Smooth muscle cell (in vitro differentiated cells): ENCODE data around the gene SNAP47. TPM values are rescaled to one million over a fixed set of nuclear protein-coding genes. Genes with fewer than 3 reads are reported as not detected.

ENCODE experiments used
- DNase-seq: peaks from one replicate; lab custom pipeline; 2025; ENCODE audit not compliant: unreplicated experiment; lab: John Stamatoyannopoulos, UW
- H2AFZ ChIP-seq: fragments of 200-600 bp; sonication (generic); 2 replicates; pipeline ENCODE4 v1.6.0; 2016; ENCODE audit warnings: antibody characterized with exemption, low read depth, mild to moderate bottlenecking
- H3F3A ChIP-seq: fragments of 200-600 bp; sonication (generic); 2 replicates; pipeline ENCODE4 v1.6.0; 2017; ENCODE audit warnings: antibody characterized with exemption, low read depth
- H3K27ac ChIP-seq: fragments of 200-600 bp; sonication (generic); 2 replicates; pipeline ENCODE4 v1.5.1; 2016; ENCODE audit warnings: low read depth, mild to moderate bottlenecking
- H3K27me3 ChIP-seq: fragments of 200-600 bp; sonication (generic); 2 replicates; pipeline ENCODE4 v1.6.1; 2016; ENCODE audit warnings: low read depth, mild to moderate bottlenecking
- H3K36me3 ChIP-seq: fragments of 200-600 bp; sonication (generic); 2 replicates; pipeline ENCODE4 v1.5.1; 2016; ENCODE audit warnings: low read depth
- H3K4me1 ChIP-seq: fragments of 200-600 bp; sonication (generic); 2 replicates; pipeline ENCODE4 v1.5.1; 2016; ENCODE audit warnings: low read depth
- H3K4me2 ChIP-seq: fragments of 200-600 bp; sonication (generic); 2 replicates; pipeline ENCODE4 v1.6.0; 2016; ENCODE audit warnings: mild to moderate bottlenecking
- H3K4me3 ChIP-seq: fragments of 200-600 bp; sonication (generic); 2 replicates; pipeline ENCODE4 v1.5.1; 2016; ENCODE audit warnings: mild to moderate bottlenecking
- H3K79me2 ChIP-seq: fragments of 200-600 bp; sonication (generic); 2 replicates; pipeline ENCODE4 v1.6.0; 2016; ENCODE audit warnings: low read depth, mild to moderate bottlenecking
- H3K9ac ChIP-seq: fragments of 200-600 bp; sonication (generic); 2 replicates; pipeline ENCODE4 v1.6.0; 2016; ENCODE audit warnings: low read depth
- H3K9me3 ChIP-seq: fragments of 200-600 bp; sonication (generic); replicated peaks from 2 replicates; pipeline ENCODE4 v1.5.1; 2016; ENCODE audit warnings: low read depth
- H4K20me1 ChIP-seq: fragments of 200-600 bp; sonication (generic); 2 replicates; pipeline ENCODE4 v1.6.0; 2016; ENCODE audit warnings: low read depth
- CTCF ChIP-seq: fragments of 200-600 bp; sonication (generic); IDR thresholded peaks from 2 replicates; pipeline ENCODE4 v1.5.1; 2017; ENCODE audit warnings: borderline replicate concordance, mild to moderate bottlenecking, antibody characterized with exemption; ENCODE audit not compliant: insufficient read depth, poor library complexity, severe bottlenecking
- WGBS: methylation state at CpG from one replicate; pipeline ENCODE4 v1.1.7; 2016; ENCODE audit warnings: low lambda C conversion rate; 5-methylcytosine and 5-hydroxymethylcytosine counted together
- polyA plus RNA-seq: library from polyadenylated mRNA; unstranded; fragments of >200 nt; fragmentation: Nextera tagmentation; extraction: Ambion mirVana; gene quantifications from 2 replicates; pipeline ENCODE4 v1.2.1, GENCODE V29; 2016
- total RNA-seq: library from RNA; depleted of rRNA; stranded (reverse); fragments of >200 nt; gene quantifications from 2 replicates; pipeline ENCODE4 v1.2.3, GENCODE V29; 2014

Gene SNAP47
- total and polyA plus RNA-seq, 2 experiments from 2014 or later, result 26.2 to 42.4 TPM

- Histone ChIP-seq H2AFZ (no peak overlapping the region), H3K4me1 (no peaks in the 10 kb centered on the region), H4K20me1 (peaks cover 68% of the 10 kb centered on the region), H3K27ac (no peak overlapping the region), H3K4me2 (no peak overlapping the region), H3K9ac (no peak overlapping the region), H3K79me2 (no peaks in the 10 kb centered on the region), H3K4me3 (no peak overlapping the region), H3F3A (no peaks in the 10 kb centered on the region), H3K27me3 (no peaks in the 10 kb centered on the region), H3K36me3 (no peaks in the 10 kb centered on the region), H3K9me3 (no peaks in the 10 kb centered on the region)
- no peak for TF ChIP-seq CTCF
- DNase-seq, result no peak
- WGBS, result 97% methylated on average over 20 of the region's 20 CpGs
These were observed 34.1 kb downstream of the SNAP47 start for GRCh38 chr1:227769047-227769935.

GRCh38 chr1:227769936-227770494, 34.8 kb downstream of the SNAP47 start:
- no peak for DNase-seq
- no peaks in the 10 kb centered on the region for H3K36me3 ChIP-seq
- no peak overlapping the region for H3K4me2 ChIP-seq
- no peak overlapping the region for H3K9ac ChIP-seq
- H3K27ac ChIP-seq, result no peak overlapping the region
- H3K27me3 ChIP-seq, result no peaks in the 10 kb centered on the region
- H3K4me1 ChIP-seq, result no peaks in the 10 kb centered on the region
- no peaks in the 10 kb centered on the region for H3K9me3 ChIP-seq
- H4K20me1 ChIP-seq, result peaks cover 68% of the 10 kb centered on the region
- no peak for TF ChIP-seq CTCF
- 98% methylated on average over 15 of the region's 15 CpGs for WGBS
- no peaks in the 10 kb centered on the region for H3F3A ChIP-seq
- H3K4me3 ChIP-seq, result no peak overlapping the region
- H3K79me2 ChIP-seq, result no peaks in the 10 kb centered on the region
- no peak overlapping the region for H2AFZ ChIP-seq

- Histone ChIP-seq H3K9ac (no peak overlapping the region), H3K79me2 (no peaks in the 10 kb centered on the region), H3K9me3 (no peaks in the 10 kb centered on the region), H4K20me1 (peaks cover 66% of the 10 kb centered on the region), H2AFZ (no peak overlapping the region), H3K4me2 (no peak overlapping the region), H3K36me3 (no peaks in the 10 kb centered on the region), H3K27me3 (no peaks in the 10 kb centered on the region), H3K27ac (no peak overlapping the region), H3K4me1 (peaks cover 3% of the 10 kb centered on the region), H3F3A (no peaks in the 10 kb centered on the region), H3K4me3 (no peak overlapping the region)
- DNase-seq, result no peak
- no peak for TF ChIP-seq CTCF
- 96% methylated on average over 13 of the region's 13 CpGs for WGBS
These were observed 35.6 kb downstream of the SNAP47 start for GRCh38 chr1:227770812-227771211.
